Heart left ventricle (tissue), 13 donors: ENCODE results near the gene ABCC9.

ENCODE experiments used
- CTCF ChIP-seq, 12 donors: fragments of 200-600 bp; sonication (generic) in 4 of 12; IDR thresholded peaks; one replicate each; pipeline versions ENCODE4 v1.5.0 to v1.8.0; 2018 to 2022; ENCODE audit warnings: antibody characterized with exemption in 12 of 12, mild to moderate bottlenecking in 5 of 12
- POLR2A ChIP-seq, 2 donors: fragments of 450-650 bp; IDR thresholded peaks; one replicate each; pipeline ENCODE4 v1.6.1; 2017; ENCODE audit warnings: antibody characterized with exemption in 2 of 2, mild to moderate bottlenecking in 2 of 2, moderate library complexity in 2 of 2
- donor health status: ischemic (EF 13 %, LVEDD 7.1; RV severe dilation, severe dysfunction).
- donor health status: DM: no; HTN: yes; CAD: no.
- donor health status: DM: no; HTN: no; CAD: no.
- donor health status: ischemic (EF 25% LVEDD 6.9; RV normal size, moderate dysfunction).
- donor health status: ischemic (EF 25% LVEDD 5.7; RV mildly dilated, moderate dysfunction).
- donor health status: ischemic (EF 35%, LVEDD 5.7; RV mildly dilated, moderate dysfunction).
- donor health status: nonischemic (EF 11% LVEDD 7.7; RV severe dilation, severe dysfunction).
- donor health status: DM: yes; HTN: yes; CAD: no.
- donor health status: PGD.
- donor health status: ischemic (EF 29% LVEDD 5.4; RV normal size, mild dysfunction).
- donor health status: nonischemic (EF 23%, LVEDD 6.1; RV moderate dilation, normal function).

DNA sequence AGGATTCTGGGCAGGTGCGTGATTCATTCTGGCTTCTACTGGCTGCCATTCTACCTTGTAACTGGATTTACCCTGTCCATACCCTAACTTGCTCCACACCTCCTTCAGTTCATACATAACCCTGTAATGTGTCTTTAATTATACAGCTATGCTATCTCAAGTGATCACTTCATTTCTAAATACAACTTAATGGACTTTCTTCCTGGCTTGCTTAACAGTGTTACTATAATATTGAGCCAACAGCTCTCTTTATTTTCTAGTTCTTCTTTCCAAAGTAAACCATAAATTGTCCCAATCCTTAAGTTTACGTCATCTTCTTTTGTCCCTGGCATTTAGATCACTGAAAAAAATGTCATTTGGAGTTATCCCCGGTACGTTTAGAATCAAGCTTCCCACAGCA is 90.8 kb downstream of the ABCC9 start:
- no peak for TF ChIP-seq CTCF (IDR thresholded peaks at IDR 0.05)
- TF ChIP-seq POLR2A (IDR thresholded peaks at IDR 0.05) = no peak
